GM18861 (cell line): ENCODE results near the gene EP400.

Experiments
- ATAC-seq: cut with Tn5 transposase; IDR thresholded peaks from one replicate; pipeline ENCODE4 v1.9.1; 2021; ENCODE audit not compliant: unreplicated experiment

EP400 gene

DNA sequence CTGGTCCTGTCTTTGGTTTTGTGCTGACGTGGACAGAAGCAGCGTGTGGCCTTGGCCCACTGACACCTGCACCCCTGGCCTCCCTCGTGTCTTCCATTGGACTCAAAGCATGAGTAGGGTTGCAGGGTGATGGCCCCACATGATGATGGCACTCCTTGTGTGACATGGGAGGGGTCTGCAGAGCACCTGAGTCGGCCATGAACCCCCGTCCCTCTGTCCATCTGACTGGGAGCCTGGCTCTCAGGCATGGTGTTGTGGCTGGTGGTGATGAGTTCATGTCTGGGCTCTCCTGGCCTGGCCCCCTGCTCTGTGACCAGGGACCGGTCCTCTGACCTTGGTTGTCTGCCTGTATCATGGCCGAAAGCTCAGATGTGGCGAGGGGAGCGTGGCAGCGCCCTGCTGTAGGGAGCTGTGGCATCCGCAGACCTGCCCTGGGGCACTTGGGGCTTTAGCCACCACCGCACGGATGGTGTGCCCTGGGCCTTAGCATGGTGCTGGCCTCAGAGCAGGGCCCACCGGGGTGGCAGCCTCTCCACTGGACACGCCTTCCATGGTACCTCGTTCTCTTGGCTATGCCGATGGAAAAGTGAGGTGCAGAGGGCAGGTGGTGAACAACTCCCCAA is 38.6 kb upstream of the EP400 start:
- ATAC-seq = no peak

GRCh38 chr12:131911851-131912477 is 37.8 kb upstream of the EP400 start:
- ATAC-seq = no peak

DNA sequence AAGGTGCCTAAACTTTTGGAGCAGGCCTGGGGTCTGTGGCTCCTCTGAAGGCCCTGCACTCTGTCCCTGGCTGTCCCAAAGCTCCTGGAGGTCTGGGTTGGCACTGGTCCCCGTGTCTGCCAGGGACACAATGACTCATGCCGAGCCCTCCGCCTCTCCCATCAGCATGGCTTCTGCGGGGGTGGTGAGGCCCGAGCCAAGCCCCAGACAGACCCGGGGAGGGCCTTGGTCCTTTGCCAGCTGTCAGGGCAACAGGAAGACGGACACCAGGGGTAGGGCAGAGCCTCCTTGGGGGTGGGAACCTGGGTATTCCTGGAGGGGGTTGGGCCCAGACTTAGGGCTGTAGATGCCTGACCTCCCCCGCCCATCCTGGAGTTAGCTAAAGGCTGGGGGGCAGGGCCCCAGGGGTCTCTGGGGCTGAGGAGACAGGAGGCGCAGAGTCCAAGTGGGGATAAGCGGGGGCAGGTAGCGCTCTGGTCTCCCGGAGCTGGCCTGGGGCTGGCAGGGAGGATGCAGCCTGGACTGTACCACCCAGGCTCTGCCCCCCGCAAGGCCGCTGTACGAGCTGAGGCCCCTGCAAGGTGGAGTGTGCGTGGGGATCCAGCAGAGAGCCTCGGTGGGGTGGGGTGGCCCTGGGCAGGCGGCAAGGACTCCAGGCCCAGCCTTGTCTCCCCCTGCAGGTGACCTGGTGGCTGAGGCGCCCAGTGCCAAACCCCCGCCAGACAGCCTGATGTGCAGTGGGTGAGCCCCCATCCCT is 37.0 kb upstream of the EP400 start:
- ATAC-seq = no peak

- no peak for ATAC-seq
These were observed 36.1 kb upstream of the EP400 start for GRCh38 chr12:131913666-131914065.

- no peak for ATAC-seq
These were observed 35.5 kb upstream of the EP400 start for GRCh38 chr12:131914179-131914702.

GRCh38 chr12:131915000-131915689 is 34.6 kb upstream of the EP400 start:
- no peak for ATAC-seq

GRCh38 chr12:131915823-131916222 is 33.9 kb upstream of the EP400 start:
- ATAC-seq = no peak

DNA sequence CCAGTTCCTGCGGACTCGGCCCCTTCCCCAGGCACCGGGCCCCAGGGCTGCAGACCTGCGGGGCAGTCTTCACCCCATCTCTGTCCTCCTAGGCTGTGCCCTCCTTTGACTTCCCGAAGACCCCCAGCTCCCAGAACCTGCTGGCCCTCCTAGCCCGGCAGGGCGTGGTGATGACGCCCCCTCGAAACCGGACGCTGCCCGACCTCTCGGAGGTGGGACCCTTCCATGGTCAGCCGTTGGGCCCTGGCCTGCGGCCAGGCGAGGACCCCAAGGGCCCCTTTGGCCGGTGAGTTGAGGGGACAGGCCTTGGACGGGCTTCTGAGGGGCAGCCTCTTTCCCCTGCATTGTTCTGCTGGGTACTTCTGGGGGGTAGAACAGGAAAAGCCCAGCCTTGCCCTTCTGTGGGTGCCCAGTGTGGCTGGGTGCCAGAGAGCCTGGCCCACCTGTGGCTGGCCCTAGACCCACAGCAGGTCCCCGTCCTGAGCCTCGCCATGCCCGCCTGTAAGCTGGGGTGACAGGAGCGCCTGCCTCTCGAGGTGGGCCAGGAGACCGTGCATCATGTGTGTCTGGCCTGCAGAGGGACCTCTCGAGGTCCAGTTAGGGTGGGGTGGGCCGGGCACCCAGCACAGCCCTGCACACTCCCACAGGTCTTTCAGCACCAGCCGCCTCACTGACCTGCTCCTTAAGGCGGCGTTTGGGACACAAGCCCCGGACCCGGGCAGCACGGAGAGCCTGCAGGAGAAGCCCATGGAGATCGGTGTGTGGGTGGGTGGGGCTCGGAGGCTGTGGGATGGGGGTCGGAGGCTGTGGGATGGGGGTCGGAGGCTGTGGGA is 33.2 kb upstream of the EP400 start:
- ATAC-seq = no peak

- ATAC-seq = no peak
These were observed 32.5 kb upstream of the EP400 start for GRCh38 chr12:131917139-131917710.

DNA sequence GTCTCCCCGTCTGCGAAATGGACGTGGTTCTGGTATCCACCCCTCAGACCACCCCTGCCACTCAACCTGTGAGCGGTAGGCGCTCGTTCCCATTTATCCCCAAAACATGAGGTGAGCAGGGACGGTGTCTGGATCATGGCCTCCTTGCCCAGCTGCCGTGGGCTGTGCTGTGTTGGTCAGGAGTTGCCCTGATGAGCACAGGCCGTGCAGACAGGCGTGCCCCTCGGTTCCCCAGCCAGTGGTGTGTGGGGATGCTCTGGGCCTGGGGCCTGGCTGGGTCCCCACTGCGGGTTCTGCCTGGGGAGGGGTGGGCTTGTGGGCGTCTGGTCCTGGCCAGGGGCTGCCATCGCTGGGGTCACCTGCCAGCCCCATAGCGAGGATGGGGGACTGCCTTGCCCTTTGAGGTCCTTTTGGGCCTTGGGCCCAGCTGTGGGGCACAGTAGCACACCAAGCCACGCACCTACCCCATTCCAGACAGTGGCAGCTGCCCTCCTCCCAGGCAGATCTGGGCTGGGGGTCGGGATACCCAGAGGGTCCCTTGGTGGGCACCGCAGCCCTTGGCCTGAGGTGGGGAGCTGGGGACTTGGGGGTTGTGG is 31.9 kb upstream of the EP400 start:
- no peak for ATAC-seq

- no peak for ATAC-seq
These were observed 31.3 kb upstream of the EP400 start for GRCh38 chr12:131918311-131919050.

- ATAC-seq = no peak
These were observed 30.7 kb upstream of the EP400 start for GRCh38 chr12:131919051-131919347.

DNA sequence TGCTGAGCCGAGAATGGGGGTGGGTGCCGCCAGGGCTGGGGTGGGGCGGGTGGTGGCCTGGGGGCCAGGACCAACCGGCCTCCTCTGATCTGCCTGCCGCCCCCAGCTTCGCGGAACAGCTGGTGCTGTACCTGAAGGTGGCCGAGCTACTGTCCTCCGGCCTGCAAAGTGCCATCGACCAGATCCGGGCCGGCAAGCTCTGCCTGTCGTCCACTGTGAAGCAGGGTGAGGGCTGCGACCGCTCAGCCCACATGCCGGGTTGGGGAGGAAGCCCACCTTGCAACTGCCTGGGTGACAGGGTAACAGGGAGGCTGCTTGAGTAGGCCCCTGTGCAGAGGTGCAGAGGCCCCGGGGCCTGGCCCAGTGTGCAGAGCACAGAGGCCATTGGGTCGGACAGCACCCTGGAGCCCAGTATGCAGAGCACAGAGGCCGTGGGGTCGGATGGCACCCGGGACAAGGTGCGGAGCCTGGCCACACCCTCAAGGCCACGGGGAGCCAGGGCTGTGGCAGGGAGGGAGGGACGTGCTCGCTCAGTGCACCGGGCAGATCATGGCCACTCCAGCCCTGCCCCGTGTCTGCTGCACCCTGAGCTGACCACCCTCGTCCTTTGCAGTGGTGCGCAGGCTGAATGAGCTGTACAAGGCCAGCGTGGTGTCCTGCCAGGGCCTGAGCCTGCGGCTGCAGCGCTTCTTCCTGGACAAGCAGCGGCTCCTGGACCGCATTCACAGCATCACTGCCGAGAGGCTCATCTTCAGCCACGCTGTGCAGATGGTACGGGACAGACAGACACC is 30.2 kb upstream of the EP400 start:
- no peak for ATAC-seq

- ATAC-seq = no peak
These were observed 29.6 kb upstream of the EP400 start for GRCh38 chr12:131920157-131920508.

GRCh38 chr12:131920902-131921840 is 28.6 kb upstream of the EP400 start:
- no peak for ATAC-seq

DNA sequence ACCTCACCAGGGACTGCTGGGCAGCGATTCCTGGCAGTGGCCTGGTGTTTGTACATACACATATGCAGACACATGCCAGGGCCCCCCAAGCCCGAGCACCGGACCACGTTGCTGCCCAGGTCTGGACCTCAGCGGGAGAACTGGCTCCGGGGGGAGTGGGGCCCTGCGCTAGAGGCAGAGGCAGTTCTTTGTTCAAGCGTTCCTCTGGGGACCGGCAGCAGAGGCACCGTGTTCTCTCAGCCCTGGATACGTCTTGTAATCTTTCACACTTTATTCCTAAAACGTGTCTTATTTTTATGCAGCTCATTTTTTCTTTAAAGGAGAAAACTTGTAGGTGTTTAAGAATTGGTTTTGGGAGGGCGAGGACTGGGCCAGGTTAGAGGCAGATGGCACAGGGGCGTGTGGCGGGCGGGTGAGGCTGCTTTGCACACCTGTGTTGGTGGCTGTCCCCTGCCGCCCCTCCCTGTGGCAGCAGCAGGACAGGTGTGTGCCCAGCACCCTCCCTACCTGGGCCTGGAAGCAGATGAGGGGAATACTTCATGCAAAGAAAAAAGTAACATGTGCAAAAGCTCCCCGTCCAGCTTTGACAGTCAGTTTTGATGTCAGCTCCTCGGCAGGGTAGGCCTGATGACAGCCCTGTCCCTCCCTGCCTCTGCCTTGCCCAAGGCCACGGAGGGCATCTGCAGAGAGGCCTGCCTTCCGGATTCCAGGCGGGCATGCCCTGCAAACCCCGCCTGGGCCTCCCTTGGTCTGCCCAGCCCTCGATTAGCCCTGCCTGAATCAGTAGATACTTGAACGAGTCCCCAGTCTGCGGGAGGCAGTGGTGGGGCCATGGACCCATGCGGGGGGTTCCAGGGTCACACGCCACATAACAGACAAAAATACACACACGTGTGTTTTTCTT is 27.6 kb upstream of the EP400 start:
- no peak for ATAC-seq

DNA sequence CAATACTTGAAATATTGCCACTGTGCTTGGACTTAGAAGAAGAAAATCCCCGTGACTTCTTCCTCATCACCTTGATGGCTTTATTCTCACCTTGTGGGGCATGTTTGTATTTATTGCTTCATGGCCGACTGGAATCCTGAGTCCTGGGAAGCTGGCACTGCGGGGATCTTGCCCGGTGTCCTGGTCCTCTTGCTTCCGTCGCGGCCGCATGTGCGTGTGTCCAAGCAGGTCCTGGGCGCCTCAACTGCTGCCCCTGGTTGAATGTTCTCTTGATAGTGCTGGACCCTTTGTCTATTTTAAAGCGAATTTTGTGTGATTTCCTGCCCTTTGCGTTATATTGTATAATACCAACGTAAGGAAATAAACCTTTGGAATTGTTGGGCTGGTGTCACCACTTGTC is 27.0 kb upstream of the EP400 start:
- ATAC-seq = no peak
